22Rv1 (cell line): ENCODE results near the gene NCOR1.
A peak's percentile ranks its signal among the peaks of the same experiment; 100 is the strongest.

Source experiments
- H3K27ac ChIP-seq: fragments of 450-650 bp; 2 replicates; pipeline ENCODE4 v1.5.1; 2017
- CTCF ChIP-seq: fragments of 450-650 bp; IDR thresholded peaks from 2 replicates; pipeline ENCODE4 v1.5.1; 2017; ENCODE audit warnings: mild to moderate bottlenecking
- ZFX ChIP-seq: fragments of 450-650 bp; IDR thresholded peaks from 2 replicates; pipeline ENCODE4 v1.6.1; 2017; ENCODE audit warnings: antibody characterized with exemption, borderline replicate concordance

Gene NCOR1

DNA sequence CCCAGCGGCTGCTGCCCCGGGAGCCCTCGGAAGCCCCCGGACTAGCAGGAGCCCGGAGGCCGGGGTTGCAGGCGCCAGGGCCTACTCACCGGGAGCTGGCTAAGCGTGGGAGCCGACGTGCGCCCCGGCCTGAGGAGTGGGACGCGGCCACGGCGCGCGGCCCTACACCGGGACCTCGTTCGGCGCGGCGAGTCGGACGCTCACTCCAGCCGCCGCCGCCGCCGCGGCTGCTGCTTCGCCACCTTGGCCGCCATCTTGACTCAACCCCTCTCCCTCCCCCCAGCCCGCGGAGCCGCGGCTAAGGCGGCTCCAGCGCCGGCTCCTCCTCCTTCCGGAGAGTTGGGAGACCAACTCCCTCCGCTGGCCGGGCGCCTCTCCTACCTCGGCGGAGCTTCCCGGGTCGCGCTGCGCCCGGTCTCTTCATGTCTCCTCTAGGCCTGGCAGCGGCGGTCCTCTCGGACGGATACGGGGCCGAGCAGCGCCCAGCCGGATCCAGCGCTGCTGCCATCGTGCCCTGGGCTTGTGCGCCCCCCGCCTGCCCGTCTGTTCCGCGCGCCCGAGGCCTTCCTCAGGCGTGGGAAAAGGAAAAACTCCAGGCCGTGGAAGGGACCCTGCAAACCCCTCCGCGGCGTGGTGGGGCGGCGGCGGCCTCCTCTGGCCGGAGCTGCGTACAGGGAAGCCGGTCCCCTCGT is at the start of gene NCOR1:
TSS of gene NCOR1 (minus strand) at position 262 of the 692 bp plus-strand sequence. CDS start 20,965 bp downstream, outside the sequence.
- TF ChIP-seq CTCF: peak; percentile 39
- TF ChIP-seq ZFX: no peak
- H3K27ac ChIP-seq: peak within 1 kb of the TSS; percentile 92

DNA sequence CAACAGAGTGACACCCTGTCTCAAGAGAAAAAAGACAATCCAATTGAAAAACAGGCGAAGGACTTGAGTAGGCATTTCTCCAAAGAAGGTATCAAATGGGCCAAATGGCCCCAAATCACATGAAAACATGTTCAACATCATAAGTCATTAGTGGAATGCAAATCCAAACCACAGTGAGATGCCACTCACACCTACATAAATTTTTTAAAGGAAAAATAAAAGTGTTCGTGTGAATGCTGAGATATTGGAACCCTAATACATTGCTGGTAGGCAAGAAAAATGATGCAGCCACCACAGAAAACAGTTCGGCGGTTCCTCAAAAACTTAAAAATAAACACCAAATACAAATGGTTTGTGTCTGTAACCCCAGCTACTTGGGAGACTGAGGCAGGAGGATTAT is 46.9 kb upstream of the NCOR1 start:
- TF ChIP-seq CTCF: no peak
- H3K27ac ChIP-seq: no peak overlapping the region

GRCh38 chr17:16261049-16261448 is 45.7 kb upstream of the NCOR1 start:
- TF ChIP-seq ZFX: no peak
- no peak for TF ChIP-seq CTCF
- no peak overlapping the region for H3K27ac ChIP-seq

GRCh38 chr17:16259926-16260325 is 44.6 kb upstream of the NCOR1 start:
- no peak overlapping the region for H3K27ac ChIP-seq

GRCh38 chr17:16258901-16259300 is 43.6 kb upstream of the NCOR1 start:
- TF ChIP-seq ZFX: no peak
- TF ChIP-seq CTCF: no peak
- H3K27ac ChIP-seq: no peak overlapping the region

More at GRCh38 chr17:16259926-16260325, 44.6 kb upstream of the NCOR1 start:
- TF ChIP-seq CTCF: no peak
- TF ChIP-seq ZFX: no peak

DNA sequence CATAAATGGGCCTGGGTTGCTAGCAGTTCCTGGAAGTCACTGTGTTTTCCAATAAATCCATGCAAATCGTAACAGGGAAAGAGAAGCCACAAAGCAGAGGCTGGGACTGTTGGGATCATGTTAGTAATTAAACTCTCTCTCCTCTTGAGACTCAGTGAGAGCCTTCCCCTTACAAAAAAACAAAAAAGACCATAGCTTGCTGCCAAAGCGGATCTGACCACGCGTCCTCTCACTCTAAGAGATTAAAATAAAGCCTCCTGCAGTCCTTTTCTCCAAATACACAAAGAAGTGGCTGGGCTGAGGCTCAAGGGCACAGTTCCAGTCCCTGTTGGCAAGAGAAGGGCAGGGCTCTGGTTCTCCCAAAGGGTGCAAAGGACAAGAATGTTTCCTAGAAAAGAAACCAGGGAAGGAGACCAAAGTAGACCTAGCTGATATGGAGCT is 40.2 kb upstream of the NCOR1 start:
- H3K27ac ChIP-seq: no peak overlapping the region
- no peak for TF ChIP-seq ZFX
- TF ChIP-seq CTCF: no peak

DNA sequence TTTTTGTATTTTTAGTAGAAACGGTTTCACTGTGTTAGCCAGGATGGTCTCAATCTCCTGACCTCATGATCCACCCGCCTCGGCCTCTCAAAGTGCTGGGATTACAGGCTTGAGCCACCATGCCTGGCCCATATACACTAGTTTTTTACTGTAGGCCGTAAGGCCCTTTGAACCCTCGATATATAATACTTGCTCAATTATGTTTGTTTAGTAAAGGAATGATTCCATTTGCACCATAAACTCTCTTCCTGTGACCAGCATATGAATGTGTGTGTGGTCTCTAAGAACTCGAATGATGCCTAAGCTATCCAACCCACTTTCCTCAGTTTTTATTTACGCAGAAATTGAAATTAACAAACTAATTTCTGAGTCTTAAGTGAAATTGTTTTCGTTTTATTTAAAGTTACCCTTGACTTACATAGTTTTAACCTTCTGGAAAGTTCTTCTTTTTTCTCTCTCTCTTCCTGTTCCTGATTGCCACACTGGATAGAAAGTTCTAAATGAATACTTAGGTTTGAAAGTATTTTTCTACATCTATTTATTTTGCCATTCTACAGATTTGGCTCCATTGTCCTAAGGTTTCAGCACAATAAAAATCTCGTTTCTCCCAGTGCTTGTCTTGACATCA is 39.6 kb upstream of the NCOR1 start:
- TF ChIP-seq ZFX: no peak
- no peak for TF ChIP-seq CTCF
- H3K27ac ChIP-seq: no peak overlapping the region
